ENCODE measurements around the gene NDUFB6. TPM values are rescaled to one million over a fixed set of nuclear protein-coding genes. Genes with fewer than 3 reads are reported as not detected.
A peak's percentile ranks its signal among the peaks of the same experiment; 100 is the strongest.

Gene NDUFB6
- total RNA-seq, 1 experiment from 2014 or later, result 56.0 TPM

DNA sequence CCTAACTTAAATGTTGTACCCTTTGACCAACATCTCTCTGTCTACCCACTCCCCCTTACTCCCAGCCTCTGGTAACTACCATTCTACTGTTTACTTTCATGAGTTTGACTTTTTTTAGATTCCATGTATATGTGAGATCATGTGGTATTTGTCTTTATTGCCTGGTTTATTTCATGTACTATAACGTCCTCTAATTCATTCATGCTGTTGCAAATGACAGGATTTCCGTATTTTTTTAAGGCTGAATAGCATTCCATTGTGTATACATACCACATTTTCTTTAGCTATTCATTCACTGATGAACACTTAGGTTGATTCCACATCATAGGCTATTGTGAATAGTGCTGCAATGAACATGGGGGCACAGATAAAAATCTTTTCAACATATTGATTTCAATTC, 11.8 kb upstream of the NDUFB6 start:
- peaks cover 4% of the 10 kb centered on the region; the same call in 1 of the 2 replicates for H3K27me3 Mint-ChIP-seq (ENCODE audit: low read depth)
- no peaks in the 10 kb centered on the region for H3K36me3 Mint-ChIP-seq
- H3K4me3 Mint-ChIP-seq, result no peak overlapping the region
- CTCF ChIA-PET, result no interaction called here
- no peak overlapping the region for H3K27ac Mint-ChIP-seq
- DNase-seq (ENCODE audit: low spot score) (no peak), ATAC-seq (no peak)
- peaks cover 3% of the 10 kb centered on the region for H3K4me1 Mint-ChIP-seq
- H3K9me3 Mint-ChIP-seq, result peaks cover 10% of the 10 kb centered on the region
- POLR2A ChIA-PET, result no interaction called here
- TF ChIP-seq, protein P1, sequence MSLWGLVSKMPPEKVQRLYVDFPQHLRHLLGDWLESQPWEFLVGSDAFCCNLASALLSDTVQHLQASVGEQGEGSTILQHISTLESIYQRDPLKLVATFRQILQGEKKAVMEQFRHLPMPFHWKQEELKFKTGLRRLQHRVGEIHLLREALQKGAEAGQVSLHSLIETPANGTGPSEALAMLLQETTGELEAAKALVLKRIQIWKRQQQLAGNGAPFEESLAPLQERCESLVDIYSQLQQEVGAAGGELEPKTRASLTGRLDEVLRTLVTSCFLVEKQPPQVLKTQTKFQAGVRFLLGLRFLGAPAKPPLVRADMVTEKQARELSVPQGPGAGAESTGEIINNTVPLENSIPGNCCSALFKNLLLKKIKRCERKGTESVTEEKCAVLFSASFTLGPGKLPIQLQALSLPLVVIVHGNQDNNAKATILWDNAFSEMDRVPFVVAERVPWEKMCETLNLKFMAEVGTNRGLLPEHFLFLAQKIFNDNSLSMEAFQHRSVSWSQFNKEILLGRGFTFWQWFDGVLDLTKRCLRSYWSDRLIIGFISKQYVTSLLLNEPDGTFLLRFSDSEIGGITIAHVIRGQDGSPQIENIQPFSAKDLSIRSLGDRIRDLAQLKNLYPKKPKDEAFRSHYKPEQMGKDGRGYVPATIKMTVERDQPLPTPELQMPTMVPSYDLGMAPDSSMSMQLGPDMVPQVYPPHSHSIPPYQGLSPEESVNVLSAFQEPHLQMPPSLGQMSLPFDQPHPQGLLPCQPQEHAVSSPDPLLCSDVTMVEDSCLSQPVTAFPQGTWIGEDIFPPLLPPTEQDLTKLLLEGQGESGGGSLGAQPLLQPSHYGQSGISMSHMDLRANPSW (CRISPR knock-in tag; conservative IDR thresholded peaks at IDR 0.05; ENCODE audit: low read depth), result no peak
- TF ChIP-seq SP1 (CRISPR knock-in tag; conservative IDR thresholded peaks at IDR 0.05) (no peak), MXD4 (CRISPR knock-in tag; IDR thresholded peaks at IDR 0.05; ENCODE audit: borderline replicate concordance) (no peak), CREM (CRISPR knock-in tag; IDR thresholded peaks at IDR 0.05) (no peak), ZNF232 (CRISPR knock-in tag; IDR thresholded peaks at IDR 0.05) (no peak), SMAD4 (CRISPR knock-in tag; IDR thresholded peaks at IDR 0.05) (no peak)
- TF ChIP-seq, protein P2, sequence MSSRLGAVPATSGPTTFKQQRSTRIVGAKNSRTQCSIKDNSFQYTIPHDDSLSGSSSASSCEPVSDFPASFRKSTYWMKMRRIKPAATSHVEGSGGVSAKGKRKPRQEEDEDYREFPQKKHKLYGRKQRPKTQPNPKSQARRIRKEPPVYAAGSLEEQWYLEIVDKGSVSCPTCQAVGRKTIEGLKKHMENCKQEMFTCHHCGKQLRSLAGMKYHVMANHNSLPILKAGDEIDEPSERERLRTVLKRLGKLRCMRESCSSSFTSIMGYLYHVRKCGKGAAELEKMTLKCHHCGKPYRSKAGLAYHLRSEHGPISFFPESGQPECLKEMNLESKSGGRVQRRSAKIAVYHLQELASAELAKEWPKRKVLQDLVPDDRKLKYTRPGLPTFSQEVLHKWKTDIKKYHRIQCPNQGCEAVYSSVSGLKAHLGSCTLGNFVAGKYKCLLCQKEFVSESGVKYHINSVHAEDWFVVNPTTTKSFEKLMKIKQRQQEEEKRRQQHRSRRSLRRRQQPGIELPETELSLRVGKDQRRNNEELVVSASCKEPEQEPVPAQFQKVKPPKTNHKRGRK (CRISPR knock-in tag; IDR thresholded peaks at IDR 0.05; ENCODE audit: borderline replicate concordance), result no peak

DNA sequence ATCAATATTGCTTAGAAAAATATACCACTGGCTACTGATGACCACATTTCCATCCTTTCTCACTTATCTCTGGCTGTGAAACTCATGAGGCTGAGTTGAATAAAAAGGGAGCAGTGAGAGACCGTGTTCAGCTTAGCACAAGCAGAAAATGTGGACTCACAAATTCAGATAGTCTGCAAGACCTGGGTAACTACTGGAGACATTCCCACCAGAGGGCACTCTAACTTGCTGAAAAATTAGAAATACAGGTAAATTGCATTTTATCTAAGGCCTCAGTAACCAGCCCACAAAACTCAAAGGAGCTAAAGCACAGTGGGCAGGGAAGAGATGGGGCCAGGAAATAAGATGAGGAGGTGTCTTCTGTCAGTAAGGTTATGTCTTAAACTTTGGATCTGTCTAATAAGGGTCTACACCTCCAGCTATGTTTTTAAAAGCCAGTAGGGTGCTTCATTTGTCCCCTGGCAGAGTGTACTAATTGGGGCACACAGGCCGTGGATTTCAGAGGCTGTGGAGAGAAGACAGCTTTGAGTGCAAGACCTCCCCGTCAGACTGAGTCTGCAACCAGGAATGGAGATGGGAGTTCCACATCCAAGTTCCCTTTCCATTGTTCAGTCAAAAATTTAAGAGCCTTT, 8.7 kb upstream of the NDUFB6 start:
- H3K9me3 Mint-ChIP-seq, result peaks cover 10% of the 10 kb centered on the region
- ATAC-seq, result peak; percentile 89
- CTCF ChIA-PET, result interaction anchor here (0.6 to 5.7 kb wide), 41 partner anchors 9 to 463 kb away, joined by 3 to 245 read pairs (median 4); partner anchors contain the start of genes ACO1, NDUFB6, RIGI and TMEM215
- H3K36me3 Mint-ChIP-seq, result no peaks in the 10 kb centered on the region
- no peak overlapping the region for H3K4me3 Mint-ChIP-seq
- no peak for DNase-seq (ENCODE audit: low spot score)
- POLR2A ChIA-PET, result interaction anchor here (0.5 kb wide), 1 partner anchor 27 kb away, joined by 5 read pairs; no protein-coding TSS in a partner anchor
- H3K27me3 Mint-ChIP-seq (ENCODE audit: low read depth), result peaks cover 4% of the 10 kb centered on the region; the same call in 1 of the 2 replicates
- H3K27ac Mint-ChIP-seq, result no peak overlapping the region
- peaks cover 11% of the 10 kb centered on the region for H3K4me1 Mint-ChIP-seq
- no peak for TF ChIP-seq CREB1 (CRISPR knock-in tag; IDR thresholded peaks at IDR 0.05)
- TF ChIP-seq, protein P3, sequence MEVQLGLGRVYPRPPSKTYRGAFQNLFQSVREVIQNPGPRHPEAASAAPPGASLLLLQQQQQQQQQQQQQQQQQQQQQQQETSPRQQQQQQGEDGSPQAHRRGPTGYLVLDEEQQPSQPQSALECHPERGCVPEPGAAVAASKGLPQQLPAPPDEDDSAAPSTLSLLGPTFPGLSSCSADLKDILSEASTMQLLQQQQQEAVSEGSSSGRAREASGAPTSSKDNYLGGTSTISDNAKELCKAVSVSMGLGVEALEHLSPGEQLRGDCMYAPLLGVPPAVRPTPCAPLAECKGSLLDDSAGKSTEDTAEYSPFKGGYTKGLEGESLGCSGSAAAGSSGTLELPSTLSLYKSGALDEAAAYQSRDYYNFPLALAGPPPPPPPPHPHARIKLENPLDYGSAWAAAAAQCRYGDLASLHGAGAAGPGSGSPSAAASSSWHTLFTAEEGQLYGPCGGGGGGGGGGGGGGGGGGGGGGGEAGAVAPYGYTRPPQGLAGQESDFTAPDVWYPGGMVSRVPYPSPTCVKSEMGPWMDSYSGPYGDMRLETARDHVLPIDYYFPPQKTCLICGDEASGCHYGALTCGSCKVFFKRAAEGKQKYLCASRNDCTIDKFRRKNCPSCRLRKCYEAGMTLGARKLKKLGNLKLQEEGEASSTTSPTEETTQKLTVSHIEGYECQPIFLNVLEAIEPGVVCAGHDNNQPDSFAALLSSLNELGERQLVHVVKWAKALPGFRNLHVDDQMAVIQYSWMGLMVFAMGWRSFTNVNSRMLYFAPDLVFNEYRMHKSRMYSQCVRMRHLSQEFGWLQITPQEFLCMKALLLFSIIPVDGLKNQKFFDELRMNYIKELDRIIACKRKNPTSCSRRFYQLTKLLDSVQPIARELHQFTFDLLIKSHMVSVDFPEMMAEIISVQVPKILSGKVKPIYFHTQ (CRISPR knock-in tag; IDR thresholded peaks at IDR 0.05), result no peak
- no peak for TF ChIP-seq TCF7 (CRISPR knock-in tag; IDR thresholded peaks at IDR 0.05; ENCODE audit: low read depth)
- TF ChIP-seq, protein P4, sequence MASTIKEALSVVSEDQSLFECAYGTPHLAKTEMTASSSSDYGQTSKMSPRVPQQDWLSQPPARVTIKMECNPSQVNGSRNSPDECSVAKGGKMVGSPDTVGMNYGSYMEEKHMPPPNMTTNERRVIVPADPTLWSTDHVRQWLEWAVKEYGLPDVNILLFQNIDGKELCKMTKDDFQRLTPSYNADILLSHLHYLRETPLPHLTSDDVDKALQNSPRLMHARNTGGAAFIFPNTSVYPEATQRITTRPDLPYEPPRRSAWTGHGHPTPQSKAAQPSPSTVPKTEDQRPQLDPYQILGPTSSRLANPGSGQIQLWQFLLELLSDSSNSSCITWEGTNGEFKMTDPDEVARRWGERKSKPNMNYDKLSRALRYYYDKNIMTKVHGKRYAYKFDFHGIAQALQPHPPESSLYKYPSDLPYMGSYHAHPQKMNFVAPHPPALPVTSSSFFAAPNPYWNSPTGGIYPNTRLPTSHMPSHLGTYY (CRISPR knock-in tag; IDR thresholded peaks at IDR 0.05), result no peak
- TF ChIP-seq, protein P5, sequence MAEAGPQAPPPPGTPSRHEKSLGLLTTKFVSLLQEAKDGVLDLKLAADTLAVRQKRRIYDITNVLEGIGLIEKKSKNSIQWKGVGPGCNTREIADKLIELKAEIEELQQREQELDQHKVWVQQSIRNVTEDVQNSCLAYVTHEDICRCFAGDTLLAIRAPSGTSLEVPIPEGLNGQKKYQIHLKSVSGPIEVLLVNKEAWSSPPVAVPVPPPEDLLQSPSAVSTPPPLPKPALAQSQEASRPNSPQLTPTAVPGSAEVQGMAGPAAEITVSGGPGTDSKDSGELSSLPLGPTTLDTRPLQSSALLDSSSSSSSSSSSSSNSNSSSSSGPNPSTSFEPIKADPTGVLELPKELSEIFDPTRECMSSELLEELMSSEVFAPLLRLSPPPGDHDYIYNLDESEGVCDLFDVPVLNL (CRISPR knock-in tag; IDR thresholded peaks at IDR 0.05; ENCODE audit: borderline replicate concordance, low read depth), result no peak
- TF ChIP-seq, protein P6, sequence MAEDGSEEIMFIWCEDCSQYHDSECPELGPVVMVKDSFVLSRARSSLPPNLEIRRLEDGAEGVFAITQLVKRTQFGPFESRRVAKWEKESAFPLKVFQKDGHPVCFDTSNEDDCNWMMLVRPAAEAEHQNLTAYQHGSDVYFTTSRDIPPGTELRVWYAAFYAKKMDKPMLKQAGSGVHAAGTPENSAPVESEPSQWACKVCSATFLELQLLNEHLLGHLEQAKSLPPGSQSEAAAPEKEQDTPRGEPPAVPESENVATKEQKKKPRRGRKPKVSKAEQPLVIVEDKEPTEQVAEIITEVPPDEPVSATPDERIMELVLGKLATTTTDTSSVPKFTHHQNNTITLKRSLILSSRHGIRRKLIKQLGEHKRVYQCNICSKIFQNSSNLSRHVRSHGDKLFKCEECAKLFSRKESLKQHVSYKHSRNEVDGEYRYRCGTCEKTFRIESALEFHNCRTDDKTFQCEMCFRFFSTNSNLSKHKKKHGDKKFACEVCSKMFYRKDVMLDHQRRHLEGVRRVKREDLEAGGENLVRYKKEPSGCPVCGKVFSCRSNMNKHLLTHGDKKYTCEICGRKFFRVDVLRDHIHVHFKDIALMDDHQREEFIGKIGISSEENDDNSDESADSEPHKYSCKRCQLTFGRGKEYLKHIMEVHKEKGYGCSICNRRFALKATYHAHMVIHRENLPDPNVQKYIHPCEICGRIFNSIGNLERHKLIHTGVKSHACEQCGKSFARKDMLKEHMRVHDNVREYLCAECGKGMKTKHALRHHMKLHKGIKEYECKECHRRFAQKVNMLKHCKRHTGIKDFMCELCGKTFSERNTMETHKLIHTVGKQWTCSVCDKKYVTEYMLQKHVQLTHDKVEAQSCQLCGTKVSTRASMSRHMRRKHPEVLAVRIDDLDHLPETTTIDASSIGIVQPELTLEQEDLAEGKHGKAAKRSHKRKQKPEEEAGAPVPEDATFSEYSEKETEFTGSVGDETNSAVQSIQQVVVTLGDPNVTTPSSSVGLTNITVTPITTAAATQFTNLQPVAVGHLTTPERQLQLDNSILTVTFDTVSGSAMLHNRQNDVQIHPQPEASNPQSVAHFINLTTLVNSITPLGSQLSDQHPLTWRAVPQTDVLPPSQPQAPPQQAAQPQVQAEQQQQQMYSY (CRISPR knock-in tag; IDR thresholded peaks at IDR 0.05), result no peak
- no peak for TF ChIP-seq NFE2L1 (CRISPR knock-in tag; IDR thresholded peaks at IDR 0.05)
- TF ChIP-seq OVOL2 (CRISPR knock-in tag; IDR thresholded peaks at IDR 0.05; ENCODE audit: borderline replicate concordance), result no peak
- no peak for TF ChIP-seq TEAD1 (CRISPR knock-in tag; IDR thresholded peaks at IDR 0.05)
- TF ChIP-seq, protein P7, sequence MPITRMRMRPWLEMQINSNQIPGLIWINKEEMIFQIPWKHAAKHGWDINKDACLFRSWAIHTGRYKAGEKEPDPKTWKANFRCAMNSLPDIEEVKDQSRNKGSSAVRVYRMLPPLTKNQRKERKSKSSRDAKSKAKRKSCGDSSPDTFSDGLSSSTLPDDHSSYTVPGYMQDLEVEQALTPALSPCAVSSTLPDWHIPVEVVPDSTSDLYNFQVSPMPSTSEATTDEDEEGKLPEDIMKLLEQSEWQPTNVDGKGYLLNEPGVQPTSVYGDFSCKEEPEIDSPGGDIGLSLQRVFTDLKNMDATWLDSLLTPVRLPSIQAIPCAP (CRISPR knock-in tag; IDR thresholded peaks at IDR 0.05), result no peak
- TF ChIP-seq ETV6 (CRISPR knock-in tag; IDR thresholded peaks at IDR 0.05), result no peak
- TF ChIP-seq ZBTB21 (CRISPR knock-in tag; IDR thresholded peaks at IDR 0.05; ENCODE audit: borderline replicate concordance), result no peak

All from WTC11 (cell line).